ENCODE data around the gene ANO5.

GRCh38 chr11:22256876-22257275 lies 64.0 kb downstream of the ANO5 start:
- TF ChIP-seq, protein P1, sequence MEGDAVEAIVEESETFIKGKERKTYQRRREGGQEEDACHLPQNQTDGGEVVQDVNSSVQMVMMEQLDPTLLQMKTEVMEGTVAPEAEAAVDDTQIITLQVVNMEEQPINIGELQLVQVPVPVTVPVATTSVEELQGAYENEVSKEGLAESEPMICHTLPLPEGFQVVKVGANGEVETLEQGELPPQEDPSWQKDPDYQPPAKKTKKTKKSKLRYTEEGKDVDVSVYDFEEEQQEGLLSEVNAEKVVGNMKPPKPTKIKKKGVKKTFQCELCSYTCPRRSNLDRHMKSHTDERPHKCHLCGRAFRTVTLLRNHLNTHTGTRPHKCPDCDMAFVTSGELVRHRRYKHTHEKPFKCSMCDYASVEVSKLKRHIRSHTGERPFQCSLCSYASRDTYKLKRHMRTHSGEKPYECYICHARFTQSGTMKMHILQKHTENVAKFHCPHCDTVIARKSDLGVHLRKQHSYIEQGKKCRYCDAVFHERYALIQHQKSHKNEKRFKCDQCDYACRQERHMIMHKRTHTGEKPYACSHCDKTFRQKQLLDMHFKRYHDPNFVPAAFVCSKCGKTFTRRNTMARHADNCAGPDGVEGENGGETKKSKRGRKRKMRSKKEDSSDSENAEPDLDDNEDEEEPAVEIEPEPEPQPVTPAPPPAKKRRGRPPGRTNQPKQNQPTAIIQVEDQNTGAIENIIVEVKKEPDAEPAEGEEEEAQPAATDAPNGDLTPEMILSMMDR (conservative IDR thresholded peaks at IDR 0.05; ENCODE audit: low read length), result no peak
- no peak for TF ChIP-seq EZH2phosphoT487 (IDR thresholded peaks at IDR 0.05; ENCODE audit: borderline replicate concordance, low read depth, low read length)

Measured in OCI-LY7 (cell line).